Midbrain (tissue), 1 donor: ENCODE measurements around the gene HOXC10.

Experiments used
- DNase-seq: peaks from one replicate; lab custom pipeline; 2025; lab: John Stamatoyannopoulos, UW

The HOXC10 gene

DNA sequence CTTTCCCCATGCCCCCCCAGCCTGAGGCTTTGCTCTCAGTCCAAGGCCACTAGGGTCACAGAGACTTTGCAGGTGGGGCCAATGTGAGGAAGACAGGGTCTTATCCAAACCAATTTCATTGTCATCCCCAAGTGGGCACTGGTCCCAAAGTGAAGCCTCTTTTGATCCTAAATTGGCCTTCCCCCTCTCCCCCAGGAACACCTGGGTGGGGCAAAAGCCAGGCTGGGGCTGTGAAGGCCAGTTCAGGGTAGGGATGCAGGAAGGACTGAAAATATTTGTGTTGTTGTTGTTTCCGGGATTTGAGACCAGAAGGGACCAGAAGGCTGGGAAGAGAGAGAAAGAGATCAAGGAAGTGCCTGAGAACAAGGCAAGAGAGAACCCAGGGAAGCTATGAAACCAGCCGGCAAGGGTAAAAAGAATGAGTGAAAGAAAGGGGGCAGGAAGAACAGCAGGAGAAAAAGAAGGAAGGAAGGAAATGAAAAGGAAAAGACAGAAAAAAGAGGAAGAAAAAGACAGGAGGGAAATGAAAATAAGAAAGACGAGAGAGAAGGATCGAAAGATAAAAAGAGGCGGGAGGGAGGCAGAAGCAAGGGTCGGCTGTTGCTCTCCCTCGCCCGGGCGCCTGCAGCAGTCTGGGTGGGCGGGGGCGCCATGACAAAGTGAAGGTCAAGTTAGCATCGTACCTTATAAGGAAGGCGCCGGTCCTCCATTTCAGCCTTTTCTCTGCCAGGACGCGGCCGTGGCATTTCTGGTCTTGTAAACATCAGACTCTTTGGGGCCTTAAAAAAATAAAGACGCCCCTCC is 19.5 kb upstream of the HOXC10 start:
- no peak for DNase-seq

DNA sequence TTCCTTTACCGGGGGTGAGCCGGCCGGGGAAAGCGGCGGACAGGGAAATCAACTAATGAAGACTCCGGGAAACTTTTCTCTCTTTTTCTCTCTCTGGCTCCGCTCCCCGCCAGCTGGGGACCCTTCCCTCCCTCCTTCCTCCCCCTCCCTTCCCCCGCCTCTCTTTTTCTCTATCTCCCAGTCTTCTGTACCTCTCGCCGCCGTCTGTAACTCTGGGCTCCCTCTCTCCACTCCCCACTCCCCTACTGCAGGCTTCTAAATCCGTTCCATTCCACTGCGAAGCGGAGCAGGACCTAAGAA is 18.9 kb upstream of the HOXC10 start:
- DNase-seq = no peak

DNA sequence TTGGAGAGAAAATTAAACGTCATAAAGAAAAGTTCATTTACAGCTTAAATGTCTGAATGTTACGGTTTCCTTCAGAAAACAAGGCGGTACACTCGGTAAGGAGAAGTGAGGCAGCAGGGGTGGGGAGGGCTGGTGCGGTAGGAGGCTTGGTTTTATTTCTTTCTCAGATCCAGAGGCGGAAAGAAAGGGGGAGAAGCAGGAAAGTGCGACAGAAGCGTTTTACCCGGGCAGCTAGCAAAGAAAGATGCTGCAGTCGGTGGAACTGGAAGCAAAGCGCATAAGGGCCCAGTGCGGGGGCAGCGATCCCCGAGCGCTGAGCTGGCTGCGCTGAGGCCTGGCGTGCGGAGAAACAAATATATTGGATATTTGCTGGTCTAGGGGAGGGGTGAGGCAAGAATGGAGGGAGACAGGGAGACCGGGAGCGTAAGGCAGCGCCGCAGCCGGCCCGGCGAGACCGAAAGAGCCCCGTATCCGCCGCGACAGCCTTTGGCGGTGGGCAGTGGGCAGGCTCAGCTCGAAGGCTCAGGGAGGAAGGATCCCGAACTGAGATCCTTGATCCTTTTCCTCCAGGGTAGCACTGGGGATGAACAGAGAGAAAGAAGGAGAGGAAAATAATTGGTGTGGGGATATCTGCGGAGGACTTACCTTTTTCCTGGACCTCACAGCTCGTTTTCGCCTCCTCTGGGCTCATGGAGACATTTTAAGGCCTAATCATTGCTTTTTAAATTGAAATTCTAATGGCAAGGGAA is 18.4 kb upstream of the HOXC10 start:
- no peak for DNase-seq

DNA sequence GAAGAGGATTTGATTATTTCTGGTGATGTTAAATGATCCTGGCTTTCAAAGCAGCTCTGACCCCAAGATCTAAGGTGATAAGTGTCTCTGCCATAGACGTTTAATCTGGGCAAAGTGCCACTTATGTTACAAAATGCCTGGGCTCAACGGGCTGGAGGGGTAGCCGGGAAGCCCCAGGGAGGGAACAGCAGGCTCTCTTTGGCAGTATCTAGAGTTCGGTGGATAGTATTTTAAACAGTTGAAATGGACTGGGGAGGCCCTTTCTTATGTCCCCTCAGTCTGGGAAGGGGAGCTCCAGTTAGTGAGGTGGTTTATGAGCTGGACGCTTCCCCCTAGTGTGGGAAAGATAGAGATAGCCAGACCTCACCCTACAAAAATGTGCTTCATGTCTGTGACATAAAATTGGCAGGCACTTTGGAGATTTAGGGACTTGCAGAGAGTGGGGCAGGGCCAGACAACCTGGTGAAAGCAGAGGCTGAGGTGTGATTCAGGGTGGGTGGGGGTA is 17.5 kb upstream of the HOXC10 start:
- no peak for DNase-seq

DNA sequence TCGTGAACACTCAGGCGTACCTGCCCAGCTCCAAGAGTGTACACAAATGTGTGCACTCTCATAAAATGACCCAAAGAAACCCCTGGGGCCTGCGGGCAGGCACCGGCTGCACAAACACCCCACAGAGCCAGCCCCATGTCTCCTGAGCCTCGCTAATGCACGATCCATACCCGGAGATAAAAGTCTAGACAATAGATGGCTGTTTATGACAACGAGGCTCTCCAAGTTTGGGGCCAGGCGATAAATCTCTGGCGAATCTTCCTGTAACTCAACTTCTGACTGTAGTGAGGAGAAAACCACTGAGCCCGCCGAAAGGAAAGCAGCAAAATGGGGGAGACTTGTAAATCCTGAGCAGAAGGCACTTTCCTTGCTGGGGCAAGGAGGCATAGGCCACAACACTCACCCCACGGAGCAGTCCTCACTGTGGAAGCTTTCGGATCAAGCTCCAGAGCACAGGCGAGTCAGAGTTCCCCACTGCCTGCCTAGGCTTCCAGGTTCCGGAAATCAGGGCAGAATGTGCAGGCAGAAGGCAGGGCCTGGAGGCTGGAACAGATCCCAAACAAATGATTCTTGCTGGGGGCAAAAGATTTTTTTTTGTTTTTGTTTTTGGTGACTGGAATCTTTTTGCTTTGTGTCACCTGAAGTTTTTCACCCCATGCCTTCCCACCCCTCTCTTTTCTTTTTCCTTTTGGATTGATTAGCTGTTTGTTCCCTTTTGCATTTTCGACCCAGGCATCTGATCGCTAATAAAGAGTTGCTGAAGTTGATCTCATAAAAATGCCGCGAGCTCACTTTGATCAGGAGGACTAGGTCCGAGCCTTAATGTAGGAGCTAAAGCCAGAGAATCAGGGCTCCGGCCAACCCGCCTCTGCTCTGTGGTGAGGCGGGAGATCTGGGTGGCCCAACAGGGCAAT is 16.5 kb upstream of the HOXC10 start:
- no peak for DNase-seq

DNA sequence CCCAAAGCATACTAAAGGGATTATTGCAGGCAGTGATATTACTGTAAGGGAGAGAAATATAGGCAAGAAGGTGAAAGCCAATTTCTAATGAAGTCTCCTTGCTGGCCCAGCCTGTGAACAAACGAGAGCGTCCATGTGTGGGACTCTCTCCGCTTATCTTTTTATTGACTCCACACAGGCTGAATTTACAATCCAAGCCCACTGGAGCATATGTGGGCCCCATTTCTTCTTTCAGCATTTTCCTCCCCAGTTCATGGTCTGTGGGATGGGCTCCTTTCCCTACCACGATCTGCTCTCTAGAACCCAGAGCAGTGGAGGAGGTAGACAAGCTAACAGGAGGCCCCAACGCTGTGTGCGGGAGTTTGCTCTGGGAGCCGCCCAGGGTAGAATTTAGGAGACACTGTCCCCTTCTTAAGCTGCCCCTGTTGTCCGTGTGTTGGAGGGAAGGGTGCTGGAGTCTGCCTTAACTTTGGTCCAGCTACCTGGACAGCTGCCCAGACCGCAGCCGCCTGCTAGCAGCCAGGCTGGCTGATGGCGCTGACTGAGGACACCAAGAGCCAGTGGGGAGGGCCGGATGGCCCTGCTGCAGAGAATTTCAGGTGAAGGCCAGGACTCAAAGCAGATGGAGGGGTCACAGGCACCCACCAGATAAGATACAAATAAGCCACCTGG is 15.2 kb upstream of the HOXC10 start:
- no peak for DNase-seq

DNA sequence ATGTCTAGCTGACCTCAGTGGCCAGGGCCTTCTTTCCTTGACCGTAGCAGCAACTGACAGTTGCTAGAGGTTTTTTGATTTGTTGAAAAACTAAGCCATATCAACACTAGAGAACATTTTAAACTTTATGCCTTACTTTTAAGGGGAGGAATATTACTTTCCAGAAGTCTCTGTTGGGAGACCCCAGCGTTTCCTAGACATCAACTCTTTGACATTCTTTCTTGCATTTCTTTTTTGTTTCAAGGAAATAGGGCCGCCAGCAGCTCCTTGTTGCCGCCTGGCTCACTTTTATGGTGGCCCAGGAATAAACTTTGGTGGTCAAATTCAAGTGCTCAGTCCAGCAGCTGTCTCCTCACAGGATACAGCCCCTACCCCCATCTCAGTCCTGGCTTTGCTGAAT is 14.5 kb upstream of the HOXC10 start:
- DNase-seq = no peak

DNA sequence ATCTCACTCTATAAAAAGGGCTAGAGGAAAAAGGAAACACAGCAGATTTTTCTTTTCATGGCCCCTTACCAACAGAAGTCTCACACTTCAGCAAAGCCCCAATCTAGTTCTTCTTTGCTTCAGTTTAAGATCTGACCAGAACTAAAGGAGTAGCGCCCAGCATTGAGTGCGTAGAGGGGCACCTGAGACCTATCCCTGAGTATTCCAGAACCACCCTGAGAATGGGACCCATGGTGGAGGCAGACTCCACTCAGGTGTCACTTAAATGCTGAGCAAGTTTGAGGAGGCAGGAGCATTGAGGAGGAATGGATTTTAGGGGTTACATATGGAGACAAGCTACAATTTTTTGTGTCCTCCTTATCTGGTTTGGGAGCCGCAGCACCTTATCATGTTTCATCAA is 13.8 kb upstream of the HOXC10 start:
- no peak for DNase-seq

DNA sequence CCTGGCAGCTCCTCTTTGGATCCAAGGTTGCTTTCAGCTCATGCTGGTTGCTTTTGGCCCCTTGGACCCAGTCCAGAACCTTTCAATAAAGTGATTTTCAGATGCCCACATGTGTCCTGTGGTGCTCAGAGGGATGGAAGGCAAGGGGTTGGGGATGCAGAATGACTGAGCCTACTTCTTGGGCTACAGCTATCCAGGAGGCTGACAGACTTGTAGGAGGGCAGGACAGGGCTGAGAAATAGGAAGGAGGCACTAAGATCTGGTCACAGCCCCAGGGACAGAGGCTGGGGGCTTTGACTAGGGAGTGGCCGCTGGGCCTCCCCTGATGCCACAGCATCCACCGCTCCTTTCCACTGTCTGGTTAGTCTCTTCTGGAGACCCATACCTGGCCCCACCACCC is 13.3 kb upstream of the HOXC10 start:
- DNase-seq = no peak

DNA sequence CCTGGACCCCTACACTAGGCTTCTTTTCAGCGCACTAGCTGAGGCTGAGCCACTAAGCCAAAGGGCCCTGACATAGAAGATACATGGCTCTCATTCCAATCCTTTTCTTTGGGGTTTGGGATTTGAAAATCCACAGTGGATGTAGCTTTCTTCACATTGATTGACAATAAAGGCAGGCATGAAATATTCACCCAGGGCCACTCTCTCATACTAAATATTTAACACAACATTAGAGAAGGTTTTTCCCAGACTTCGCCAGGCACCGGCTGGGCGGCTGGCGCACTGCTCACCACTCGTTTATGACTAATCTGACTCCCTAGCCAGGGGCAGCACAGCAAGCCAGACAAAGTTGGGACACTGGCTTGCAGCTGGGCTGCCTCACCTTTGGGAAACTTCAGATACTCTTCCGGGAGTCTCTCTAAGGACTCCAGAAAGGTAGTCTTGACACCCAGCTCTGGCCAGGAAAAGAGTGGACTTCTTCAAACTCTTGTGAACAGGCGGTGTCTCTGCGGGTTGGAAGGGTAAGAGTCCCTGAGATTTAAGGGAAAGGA is 12.7 kb upstream of the HOXC10 start:
- DNase-seq = no peak

DNA sequence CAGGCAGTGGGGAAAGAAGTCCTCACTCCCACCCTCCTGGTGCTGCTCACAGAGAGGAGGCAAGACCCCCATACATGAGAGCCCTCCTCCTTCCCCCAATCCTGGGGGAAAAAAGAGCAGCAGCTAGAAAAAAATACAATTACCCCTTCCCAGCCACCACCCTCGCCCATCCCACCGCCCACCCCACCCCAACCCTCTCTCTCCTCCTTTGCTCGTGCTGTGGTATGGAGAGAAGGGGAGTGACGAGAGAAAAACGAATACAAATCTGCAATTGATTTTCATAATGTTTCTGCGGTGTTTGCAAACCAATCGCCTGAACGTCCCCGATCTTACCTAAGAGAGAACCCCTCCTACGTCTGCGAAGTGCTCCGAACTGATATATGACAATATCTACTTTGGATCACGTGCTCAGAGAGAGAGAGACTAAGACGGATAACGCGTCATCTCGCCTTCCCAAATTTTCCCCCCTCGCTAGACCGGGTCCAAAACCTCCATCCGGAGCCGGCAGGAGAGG is 12.2 kb upstream of the HOXC10 start, which contains the start of gene HOXC11:
TSS of gene HOXC11 (plus strand) at position 405 of the 514 bp plus-strand sequence. CDS start 116 bp downstream, outside the sequence.
- no peak for DNase-seq

DNA sequence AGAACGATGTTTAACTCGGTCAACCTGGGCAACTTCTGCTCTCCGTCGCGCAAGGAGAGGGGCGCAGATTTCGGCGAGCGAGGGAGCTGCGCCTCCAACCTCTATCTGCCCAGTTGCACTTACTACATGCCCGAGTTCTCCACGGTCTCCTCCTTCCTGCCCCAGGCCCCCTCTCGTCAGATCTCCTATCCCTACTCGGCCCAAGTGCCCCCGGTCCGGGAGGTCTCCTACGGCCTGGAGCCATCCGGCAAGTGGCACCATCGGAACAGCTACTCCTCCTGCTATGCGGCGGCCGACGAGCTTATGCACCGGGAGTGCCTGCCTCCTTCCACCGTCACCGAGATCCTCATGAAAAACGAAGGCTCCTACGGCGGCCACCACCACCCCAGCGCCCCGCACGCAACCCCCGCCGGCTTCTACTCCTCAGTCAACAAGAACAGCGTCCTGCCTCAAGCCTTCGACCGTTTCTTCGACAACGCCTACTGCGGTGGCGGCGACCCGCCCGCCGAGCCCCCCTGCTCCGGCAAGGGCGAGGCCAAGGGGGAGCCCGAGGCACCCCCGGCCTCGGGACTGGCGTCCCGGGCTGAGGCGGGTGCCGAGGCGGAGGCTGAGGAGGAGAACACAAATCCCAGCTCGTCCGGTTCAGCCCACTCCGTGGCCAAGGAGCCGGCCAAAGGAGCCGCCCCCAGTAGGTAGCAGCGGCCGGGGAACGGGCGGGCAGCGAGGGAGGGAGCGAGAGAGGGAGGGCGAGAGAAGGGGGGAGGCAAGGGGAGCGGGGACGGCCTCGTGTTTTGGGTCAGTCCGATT is 11.5 kb upstream of the HOXC10 start:
- no peak for DNase-seq

DNA sequence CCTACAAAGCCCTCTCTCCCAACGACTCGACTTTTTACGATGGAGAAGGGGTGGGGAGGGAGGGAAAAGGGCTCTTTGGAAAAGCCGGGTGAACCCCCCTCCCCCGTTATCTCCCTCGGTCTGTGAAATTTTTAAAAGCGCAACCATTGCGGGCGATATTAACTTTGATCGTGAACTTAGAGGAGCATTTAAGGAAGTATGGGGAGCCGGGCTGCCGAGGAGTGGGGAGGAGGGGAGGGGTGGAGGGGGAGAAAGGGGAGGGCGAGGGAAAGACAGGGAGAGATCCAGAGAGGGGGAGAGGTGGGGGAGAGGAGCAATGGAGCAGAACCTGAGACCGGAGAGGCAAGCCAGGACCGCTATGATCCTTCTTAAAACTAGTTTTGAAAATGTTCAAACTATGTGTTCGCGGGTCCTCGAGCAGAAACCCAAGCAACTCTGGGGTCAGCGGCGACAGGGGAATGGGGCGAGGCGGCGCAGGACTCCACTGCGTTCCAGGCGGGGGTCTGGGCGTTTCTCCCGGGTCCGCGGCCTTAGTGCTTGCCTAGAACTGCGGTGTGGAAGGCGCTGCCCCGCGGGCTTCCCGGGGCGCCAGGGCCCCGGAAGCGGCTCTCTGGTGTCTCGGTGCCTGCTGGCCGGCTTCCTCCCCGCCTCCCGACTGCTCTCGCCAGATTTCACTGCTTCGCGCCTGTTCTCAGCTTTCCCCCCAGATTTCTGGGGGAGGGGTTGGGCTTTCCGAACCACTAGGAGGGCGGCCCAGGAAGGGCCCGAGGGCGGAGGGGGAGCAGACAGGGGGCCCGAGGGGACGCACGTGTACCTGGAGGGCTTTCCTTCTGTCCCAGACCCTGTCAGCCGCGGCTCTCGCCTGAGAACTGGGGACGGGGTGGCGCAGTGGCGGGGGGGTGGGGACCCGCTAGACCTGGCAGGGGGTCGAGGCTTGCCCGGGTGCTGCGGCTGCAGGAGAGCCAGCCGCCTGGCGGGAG is 10.6 kb upstream of the HOXC10 start, which contains the start of gene HOTAIR:
TSS of gene HOTAIR (minus strand) at position 871 of the 980 bp plus-strand sequence.
- no peak for DNase-seq

DNA sequence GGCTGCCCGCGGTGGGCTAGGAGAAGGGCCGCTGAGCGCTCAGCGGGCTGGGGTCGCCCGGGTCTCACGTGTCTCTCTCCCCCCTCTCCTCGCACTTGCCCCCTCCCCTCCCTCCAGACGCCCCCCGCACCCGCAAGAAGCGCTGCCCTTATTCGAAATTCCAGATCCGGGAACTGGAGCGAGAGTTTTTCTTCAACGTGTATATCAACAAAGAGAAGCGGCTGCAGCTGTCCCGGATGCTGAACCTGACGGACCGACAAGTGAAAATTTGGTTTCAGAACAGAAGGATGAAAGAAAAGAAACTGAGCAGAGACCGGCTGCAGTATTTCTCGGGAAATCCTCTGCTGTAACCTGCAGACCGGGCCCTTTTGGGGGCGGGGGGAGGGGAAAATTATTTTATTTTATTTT is 9.9 kb upstream of the HOXC10 start:
- no peak for DNase-seq

DNA sequence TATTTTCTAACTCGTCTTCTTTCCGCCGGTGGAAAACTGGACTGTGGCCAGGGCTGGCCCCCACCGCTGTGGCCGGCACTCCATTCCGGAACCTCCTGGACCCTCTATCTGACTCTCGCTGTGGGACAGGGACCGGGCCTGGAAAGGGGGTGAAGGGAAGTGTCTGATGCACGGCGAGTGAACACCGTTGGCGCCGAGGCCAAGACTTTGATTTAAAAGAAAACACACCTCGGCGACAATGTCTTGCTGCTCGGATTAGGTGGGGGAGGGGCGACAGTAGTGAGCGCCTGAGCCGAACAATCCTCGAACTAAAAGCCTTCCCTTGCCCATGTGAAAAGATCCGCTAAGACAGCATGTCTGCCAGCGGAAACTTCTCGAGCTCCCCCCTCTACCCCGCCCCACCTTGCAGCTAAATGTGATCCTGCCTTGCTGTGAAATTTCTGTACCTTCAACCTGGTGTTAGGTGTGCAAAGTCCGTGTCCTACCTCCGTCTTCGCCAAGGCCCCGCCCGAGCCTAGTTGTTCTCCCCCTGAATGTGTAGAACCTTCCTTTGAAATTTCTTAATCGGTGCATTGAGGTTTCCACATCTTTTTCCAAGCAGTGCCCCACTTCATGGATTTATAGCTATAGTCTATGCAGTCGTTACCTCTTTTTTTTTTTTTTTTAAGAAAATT is 9.3 kb upstream of the HOXC10 start:
- DNase-seq = no peak

DNA sequence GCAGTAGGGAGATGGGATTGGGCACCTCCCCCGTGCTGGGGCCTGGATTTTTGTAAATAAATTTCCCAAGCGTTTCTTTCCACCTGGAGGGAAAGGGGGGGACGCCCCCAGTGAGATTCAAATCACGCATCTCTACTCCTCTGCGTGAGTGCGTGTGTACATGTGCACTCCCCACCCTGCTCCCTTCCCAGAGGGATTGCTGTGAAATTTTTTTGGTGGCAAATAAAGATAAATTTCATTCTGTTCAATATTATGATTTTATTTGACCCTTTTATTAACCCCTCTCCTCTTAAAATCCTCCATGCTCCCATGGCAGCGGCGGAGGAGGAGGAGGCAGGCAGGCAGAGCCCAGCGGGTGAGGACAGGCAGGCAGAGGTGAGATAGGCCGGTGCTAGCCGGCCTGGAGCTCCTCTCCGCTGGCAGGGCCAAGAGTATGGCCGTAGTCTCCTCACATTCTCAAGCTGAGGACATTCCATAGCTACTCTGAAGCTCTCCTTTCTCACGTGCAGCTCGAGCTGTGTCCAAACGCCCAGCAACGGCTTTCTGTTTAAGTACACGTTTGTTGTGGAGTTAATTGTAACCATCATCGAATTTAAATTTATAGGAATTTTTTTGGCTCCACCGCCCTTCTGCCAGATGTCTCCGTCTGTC is 8.6 kb upstream of the HOXC10 start:
- no peak for DNase-seq

DNA sequence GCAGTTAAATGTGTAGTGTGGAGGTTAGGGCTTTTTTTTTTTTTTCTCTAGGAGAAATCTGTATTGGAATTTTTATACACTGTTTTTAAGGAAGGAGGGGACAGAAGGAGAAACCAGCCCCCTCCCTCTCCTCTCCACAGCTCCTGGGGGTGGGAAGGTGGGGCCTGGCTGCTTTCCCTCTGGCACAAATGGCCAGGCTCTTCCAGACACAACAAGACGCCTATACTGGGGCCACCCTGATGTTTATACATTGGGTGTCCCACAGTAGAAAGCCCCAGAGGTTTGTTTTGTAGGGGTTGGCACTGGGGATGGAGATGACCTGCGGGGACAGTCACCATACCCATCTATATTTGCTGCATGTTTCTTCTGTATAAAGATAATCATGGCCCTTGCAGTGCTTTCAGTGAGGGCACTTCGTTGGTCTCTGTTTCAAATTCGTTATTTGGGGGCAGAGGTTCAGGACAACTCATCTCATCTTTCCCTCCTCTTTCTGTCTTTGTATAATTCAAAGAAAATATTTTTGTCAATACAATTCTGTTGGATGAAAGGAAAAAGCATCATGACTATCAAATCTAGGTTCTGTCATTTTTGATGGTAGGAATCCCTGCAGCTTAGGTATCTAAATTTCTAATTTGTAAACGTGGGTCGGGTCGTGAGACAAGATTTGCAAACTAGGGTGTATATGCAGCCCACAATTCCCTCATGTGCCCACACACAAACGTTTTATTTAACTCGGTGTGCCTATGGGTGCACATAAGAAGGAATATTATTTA is 7.9 kb upstream of the HOXC10 start:
- no peak for DNase-seq
